A673 (cell line): ENCODE data around the gene RNF113B. TPM values are rescaled to one million over a fixed set of nuclear protein-coding genes. Genes with fewer than 3 reads are reported as not detected.

ENCODE experiments used
- BruUV-seq: library from RNA; stranded (reverse); fragments of 400-500 nt; replicated peaks from 2 replicates; lab custom pipeline; 2021; lab: Mats Ljungman, UMichigan
- CTCF ChIA-PET: fragments of 300-600 bp; sonication (Branson Sonifier 250); formaldehyde crosslinking; loops from one replicate; lab custom pipeline; 2022; ENCODE audit warnings: antibody characterized with exemption; lab: Charles Lee
- POLR2A ChIA-PET: fragments of 300-600 bp; sonication (Branson Sonifier 250); formaldehyde crosslinking; loops from one replicate; lab custom pipeline; 2022; ENCODE audit warnings: antibody characterized with exemption; ENCODE audit not compliant: low non-redundant PET; lab: Charles Lee
- DNase-seq: peaks from one replicate; pipeline ENCODE4 v3.0.0-alpha.2; 2015; ENCODE audit warnings: low spot score
- H3K27ac ChIP-seq: fragments of 200-600 bp; sonication (generic); 2 replicates; pipeline ENCODE4 v1.5.1; 2016; ENCODE audit warnings: mixed run types, low read depth, mild to moderate bottlenecking, mixed read lengths, antibody characterized with exemption, low read length; ENCODE audit not compliant: poor library complexity, severe bottlenecking
- H3K27me3 ChIP-seq: fragments of 200-600 bp; sonication (generic); replicated peaks from 2 replicates; pipeline ENCODE4 v1.6.1; 2017; ENCODE audit warnings: mixed run types, low read depth, mild to moderate bottlenecking, mixed read lengths, antibody characterized with exemption, low read length; ENCODE audit not compliant: insufficient read depth, poor library complexity
- H3K36me3 ChIP-seq: fragments of 200-600 bp; sonication (generic); 2 replicates; pipeline ENCODE4 v1.6.1; 2016; ENCODE audit warnings: mixed run types, mild to moderate bottlenecking, mixed read lengths, antibody characterized with exemption, low read length; ENCODE audit not compliant: insufficient read depth, poor library complexity, severe bottlenecking
- H3K4me1 ChIP-seq: fragments of 200-600 bp; sonication (generic); 2 replicates; pipeline ENCODE4 v1.6.1; 2017; ENCODE audit warnings: mixed run types, mild to moderate bottlenecking, mixed read lengths, antibody characterized with exemption, low read length; ENCODE audit not compliant: insufficient read depth, poor library complexity, severe bottlenecking
- H3K4me3 ChIP-seq: fragments of 200-600 bp; sonication (generic); 2 replicates; pipeline ENCODE4 v1.5.1; 2016; ENCODE audit warnings: low read depth, mixed run types, mild to moderate bottlenecking, mixed read lengths, low read length; ENCODE audit not compliant: poor library complexity, severe bottlenecking
- H3K9me3 ChIP-seq: fragments of 200-600 bp; sonication (generic); 2 replicates; pipeline ENCODE4 v1.6.1; 2016; ENCODE audit warnings: mixed run types, low read depth, mild to moderate bottlenecking, mixed read lengths, antibody characterized with exemption, low read length; ENCODE audit not compliant: poor library complexity, severe bottlenecking
- EZH2 ChIP-seq: fragments of 200-600 bp; sonication (generic); IDR thresholded peaks from 2 replicates; pipeline ENCODE4 v1.6.1; 2017; ENCODE audit warnings: borderline replicate concordance, low read depth, mild to moderate bottlenecking, mixed read lengths, antibody characterized with exemption, low read length; ENCODE audit not compliant: poor library complexity, severe bottlenecking
- intact Hi-C: fragments of 100-400 bp; cut with micrococcal nuclease; formaldehyde crosslinking; loops from one replicate; pipeline ENCODE4 v1.10.0; 2022; ENCODE audit not compliant: unreplicated experiment
- total RNA-seq: library from RNA; stranded (reverse); gene quantifications from 2 replicates; pipeline ENCODE4 v1.2.3, GENCODE V29; 2021
- TF ChIP-seq, protein P1 (sequence below): fragments of 300-800, 200-600 bp; sonication (generic); conservative IDR thresholded peaks from 2 replicates; pipeline ENCODE4 v1.5.1; 2017; ENCODE audit warnings: low read depth, mild to moderate bottlenecking, antibody characterized with exemption, low read length, moderate library complexity, mixed read lengths

RNF113B gene
- total RNA-seq, 1 experiment from 2014 or later = not detected

GRCh38 chr13:98182589-98182988 lies 5.5 kb upstream of the RNF113B start:
- H3K9me3 ChIP-seq = no peaks in the 10 kb centered on the region
- ChIA-PET CTCF (no interaction called here), POLR2A (no interaction called here)
- intact Hi-C loops = no loop called here
- no peaks in the 10 kb centered on the region for H3K27me3 ChIP-seq
- no peak overlapping the region for H3K4me3 ChIP-seq
- TF ChIP-seq, protein P1, sequence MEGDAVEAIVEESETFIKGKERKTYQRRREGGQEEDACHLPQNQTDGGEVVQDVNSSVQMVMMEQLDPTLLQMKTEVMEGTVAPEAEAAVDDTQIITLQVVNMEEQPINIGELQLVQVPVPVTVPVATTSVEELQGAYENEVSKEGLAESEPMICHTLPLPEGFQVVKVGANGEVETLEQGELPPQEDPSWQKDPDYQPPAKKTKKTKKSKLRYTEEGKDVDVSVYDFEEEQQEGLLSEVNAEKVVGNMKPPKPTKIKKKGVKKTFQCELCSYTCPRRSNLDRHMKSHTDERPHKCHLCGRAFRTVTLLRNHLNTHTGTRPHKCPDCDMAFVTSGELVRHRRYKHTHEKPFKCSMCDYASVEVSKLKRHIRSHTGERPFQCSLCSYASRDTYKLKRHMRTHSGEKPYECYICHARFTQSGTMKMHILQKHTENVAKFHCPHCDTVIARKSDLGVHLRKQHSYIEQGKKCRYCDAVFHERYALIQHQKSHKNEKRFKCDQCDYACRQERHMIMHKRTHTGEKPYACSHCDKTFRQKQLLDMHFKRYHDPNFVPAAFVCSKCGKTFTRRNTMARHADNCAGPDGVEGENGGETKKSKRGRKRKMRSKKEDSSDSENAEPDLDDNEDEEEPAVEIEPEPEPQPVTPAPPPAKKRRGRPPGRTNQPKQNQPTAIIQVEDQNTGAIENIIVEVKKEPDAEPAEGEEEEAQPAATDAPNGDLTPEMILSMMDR = no peak
- no peak for TF ChIP-seq EZH2
- no TSS peak for BruUV-seq
- no peaks in the 10 kb centered on the region for H3K36me3 ChIP-seq
- no peak overlapping the region for H3K27ac ChIP-seq
- no peak for DNase-seq
- H3K4me1 ChIP-seq = peaks cover 13% of the 10 kb centered on the region

DNA sequence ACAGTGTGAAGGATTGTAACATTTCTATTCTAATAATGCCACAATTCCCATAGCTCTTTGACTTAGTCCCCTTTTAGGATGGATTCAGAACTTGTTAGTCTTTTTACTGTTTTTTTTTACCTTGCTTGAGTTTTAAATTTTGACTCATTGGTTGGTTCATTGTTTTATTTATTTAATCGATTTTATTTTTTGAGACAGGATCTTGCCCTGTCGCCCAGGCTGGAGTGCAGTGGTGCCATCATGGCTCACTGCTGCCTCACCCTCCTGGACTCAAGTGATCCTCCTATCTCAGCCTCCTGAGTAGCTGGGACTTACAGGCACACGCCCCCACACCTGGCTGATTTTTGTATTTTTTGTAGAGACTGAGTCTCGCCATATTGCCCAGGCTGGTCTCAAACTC lies 5.1 kb upstream of the RNF113B start:
- ChIA-PET CTCF (no interaction called here), POLR2A (no interaction called here)
- DNase-seq = no peak
- BruUV-seq = no TSS peak
- TF ChIP-seq, protein P1 = no peak
- TF ChIP-seq EZH2 = no peak
- no peak overlapping the region for H3K4me3 ChIP-seq
- intact Hi-C loops = no loop called here
- no peaks in the 10 kb centered on the region for H3K36me3 ChIP-seq
- peaks cover 9% of the 10 kb centered on the region for H3K4me1 ChIP-seq
- no peaks in the 10 kb centered on the region for H3K27me3 ChIP-seq
- no peak overlapping the region for H3K27ac ChIP-seq
- H3K9me3 ChIP-seq = no peaks in the 10 kb centered on the region

DNA sequence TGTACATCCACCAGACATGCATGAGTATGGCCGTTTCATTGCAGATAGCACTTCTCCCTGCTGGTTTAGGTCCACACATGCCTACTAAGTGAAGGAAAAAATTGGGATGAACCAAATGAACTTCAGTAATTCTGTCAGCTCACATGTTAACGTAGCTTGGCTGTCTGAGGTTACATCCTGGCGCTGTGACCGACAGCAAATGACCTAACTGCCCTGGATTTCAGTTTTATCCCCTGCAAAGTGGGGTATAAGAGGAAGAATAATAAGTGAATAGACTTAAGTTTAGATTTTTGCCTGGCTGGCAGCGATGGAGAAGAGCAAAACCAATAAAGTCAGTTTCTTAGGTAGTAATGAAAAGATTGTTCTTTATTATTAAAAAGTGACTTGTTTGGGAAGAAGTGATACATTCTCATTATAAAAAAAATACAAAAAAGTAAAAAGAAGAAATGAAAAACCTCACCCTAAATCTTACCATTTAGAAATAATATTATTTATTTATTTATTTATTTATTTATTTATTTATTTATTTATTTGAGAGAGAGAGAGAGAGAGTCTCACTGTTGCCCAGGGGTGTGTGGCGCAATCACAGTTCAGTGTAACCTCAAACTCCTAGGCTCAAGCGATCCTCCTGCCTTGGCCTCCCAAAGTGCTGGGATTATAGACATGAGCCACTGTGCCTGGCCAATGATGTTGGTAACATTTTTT lies 4.2 kb upstream of the RNF113B start:
- POLR2A ChIA-PET = no interaction called here

More for the DNA sequence above, 4.2 kb upstream of the RNF113B start:
- Histone ChIP-seq H3K27me3 (no peaks in the 10 kb centered on the region), H3K36me3 (no peaks in the 10 kb centered on the region), H3K4me3 (no peak overlapping the region), H3K27ac (no peak overlapping the region), H3K9me3 (no peaks in the 10 kb centered on the region), H3K4me1 (peaks cover 5% of the 10 kb centered on the region)
- intact Hi-C loops = no loop called here
- DNase-seq = no peak
- no TSS peak for BruUV-seq
- CTCF ChIA-PET = no interaction called here
- TF ChIP-seq, protein P1 = no peak
- no peak for TF ChIP-seq EZH2
